GM12865 (cell line): ENCODE data around the gene GNAO1.

Experiments
- DNase-seq: peaks from one replicate; pipeline ENCODE4 v3.0.0; 2010; ENCODE audit warnings: low read depth
- H3K4me3 ChIP-seq: 2 replicates; pipeline ENCODE4 v1.5.1; 2011; ENCODE audit warnings: mild to moderate bottlenecking, low read depth, low read length, control low read depth
- TF ChIP-seq, protein P1 (sequence below): IDR thresholded peaks from 2 replicates; pipeline ENCODE4 v1.5.1; 2011; ENCODE audit warnings: low read length, control low read depth, low read depth, inconsistent platforms; ENCODE audit not compliant: insufficient read depth; ENCODE audit errors: missing control alignments

The GNAO1 gene

DNA sequence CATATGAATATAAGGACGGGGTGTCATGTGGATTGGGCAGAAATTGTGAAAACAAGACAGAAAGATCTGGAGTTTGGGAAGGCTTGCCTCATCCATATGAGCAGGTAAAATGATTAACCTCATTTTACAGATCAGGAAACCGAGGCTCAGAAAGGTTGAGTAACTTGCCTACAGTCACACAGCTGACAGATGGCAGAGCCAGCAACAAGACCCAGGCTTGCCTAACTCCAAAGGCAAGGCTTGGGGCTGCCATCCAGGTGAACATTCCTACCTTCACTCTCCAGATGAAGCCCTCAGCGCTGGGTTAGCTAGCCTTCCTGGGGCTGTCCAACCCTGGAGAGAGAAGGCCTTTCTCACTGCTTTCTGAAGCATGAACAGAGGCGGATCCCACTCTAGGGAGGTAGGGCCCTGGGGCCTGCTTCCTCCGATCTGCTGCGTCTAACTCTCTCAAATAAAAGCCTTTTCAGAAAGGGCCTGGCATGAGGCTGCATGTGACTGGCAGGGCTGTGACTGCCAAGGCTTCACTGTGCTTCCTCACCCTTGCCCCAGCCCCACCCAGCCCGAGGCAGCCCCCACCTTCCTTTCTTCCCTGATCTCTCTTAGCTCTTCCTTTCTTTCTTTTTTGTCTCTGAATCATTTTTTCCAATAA lies 107.8 kb downstream of the GNAO1 start:
- no peak overlapping the region for H3K4me3 ChIP-seq
- TF ChIP-seq, protein P1, sequence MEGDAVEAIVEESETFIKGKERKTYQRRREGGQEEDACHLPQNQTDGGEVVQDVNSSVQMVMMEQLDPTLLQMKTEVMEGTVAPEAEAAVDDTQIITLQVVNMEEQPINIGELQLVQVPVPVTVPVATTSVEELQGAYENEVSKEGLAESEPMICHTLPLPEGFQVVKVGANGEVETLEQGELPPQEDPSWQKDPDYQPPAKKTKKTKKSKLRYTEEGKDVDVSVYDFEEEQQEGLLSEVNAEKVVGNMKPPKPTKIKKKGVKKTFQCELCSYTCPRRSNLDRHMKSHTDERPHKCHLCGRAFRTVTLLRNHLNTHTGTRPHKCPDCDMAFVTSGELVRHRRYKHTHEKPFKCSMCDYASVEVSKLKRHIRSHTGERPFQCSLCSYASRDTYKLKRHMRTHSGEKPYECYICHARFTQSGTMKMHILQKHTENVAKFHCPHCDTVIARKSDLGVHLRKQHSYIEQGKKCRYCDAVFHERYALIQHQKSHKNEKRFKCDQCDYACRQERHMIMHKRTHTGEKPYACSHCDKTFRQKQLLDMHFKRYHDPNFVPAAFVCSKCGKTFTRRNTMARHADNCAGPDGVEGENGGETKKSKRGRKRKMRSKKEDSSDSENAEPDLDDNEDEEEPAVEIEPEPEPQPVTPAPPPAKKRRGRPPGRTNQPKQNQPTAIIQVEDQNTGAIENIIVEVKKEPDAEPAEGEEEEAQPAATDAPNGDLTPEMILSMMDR: no peak
- DNase-seq: no peak

- DNase-seq: no peak
- no peak overlapping the region for H3K4me3 ChIP-seq
- TF ChIP-seq, protein P1: no peak
Measured at GRCh38 chr16:56300242-56300623, 108.9 kb downstream of the GNAO1 start.

DNA sequence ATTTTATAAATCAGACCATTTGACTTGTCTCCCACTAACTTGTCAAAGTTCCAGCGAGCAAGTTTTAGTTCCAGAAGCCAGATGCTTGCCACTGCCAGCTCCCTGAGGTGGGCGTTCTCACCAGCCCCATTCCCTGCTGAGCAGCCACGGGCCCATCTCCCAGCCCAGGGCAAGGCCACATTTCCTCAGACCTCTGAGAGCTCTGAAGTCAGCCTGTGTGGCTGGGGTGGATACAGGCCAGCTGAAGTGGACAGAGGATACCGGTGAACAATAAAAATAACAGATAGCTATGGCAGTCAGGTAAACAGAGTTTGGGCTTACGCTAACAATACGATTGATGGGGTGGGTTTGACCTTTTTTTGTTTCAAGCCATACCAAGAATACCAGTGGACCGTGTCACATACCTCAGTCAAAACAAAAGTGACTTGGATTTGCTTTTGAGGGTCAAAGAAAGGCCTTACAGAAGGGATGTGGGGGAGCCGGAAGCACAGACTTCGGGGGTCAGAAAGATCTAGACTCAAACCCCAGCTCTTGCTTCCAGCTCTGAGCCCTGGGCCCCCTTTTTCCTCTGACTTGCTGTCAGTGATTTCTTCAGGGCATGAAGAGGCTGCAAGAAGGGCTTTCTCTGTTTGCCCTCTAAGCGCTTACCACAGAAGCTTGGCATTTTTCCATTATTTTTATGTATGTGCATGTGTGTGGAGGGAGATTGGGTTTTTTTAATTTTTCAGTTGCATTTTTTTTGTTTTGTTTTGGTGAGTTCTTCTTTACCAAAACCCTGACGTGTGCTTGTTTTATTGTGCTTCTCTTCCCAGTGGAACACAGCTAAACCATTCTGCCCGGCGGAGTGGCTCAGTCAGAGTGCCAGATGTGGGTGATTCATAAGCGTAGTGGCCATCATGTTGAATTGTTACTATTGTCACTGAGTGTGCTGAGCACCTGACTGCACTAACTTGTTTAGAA lies 109.9 kb downstream of the GNAO1 start:
- TF ChIP-seq, protein P1: no peak
- DNase-seq: no peak
- H3K4me3 ChIP-seq: no peak overlapping the region

DNA sequence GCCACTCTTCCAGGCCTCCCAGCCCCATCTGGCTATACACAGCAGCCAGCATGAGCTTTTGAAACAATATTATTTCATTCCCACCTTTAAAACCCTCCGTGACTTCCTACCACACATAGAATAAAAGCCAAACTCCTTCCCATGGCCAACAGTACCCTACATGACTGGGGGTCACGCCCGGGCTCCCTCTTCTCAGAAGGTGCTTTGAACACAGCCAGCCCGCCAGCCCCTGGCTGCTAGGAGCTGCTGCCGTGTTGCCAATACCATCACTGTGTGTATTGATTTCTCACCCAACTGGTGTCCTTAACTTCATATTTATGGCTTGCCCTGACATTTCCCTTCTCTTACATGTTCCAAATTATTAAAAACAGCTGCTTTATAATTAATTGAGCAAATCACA lies 111.2 kb downstream of the GNAO1 start:
- TF ChIP-seq, protein P1: no peak
- DNase-seq: no peak
- no peak overlapping the region for H3K4me3 ChIP-seq

DNA sequence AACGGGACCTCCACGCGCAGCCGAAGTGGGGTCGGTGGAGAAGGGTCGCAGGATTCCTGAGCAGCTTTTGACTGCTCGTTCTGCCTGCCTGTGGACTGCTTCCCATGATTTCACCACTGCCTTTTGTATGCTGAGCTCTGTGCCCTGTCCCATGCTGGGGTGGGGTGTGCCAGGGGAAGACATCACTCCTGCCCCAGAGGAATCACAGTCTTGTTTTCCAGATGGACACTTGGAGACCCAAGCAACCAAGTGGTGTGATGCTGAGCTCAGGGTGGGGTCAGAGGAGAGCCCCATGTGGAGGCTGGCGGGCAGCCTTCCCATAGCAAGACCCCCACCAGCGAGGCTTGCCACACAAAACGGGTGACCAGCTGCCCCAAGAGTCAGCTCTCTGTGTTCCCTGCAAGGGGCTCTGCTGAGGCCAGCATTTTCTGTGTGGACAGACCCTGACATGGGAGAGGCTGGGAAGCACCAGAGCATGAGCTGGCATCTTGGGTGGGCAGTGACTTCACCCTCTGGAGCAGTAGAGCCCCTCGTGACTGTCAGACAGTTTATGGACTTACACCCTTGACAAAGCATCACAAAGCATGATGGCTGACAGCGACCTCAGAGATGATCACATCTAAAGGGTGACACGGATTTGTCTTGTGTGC lies 111.9 kb downstream of the GNAO1 start:
- H3K4me3 ChIP-seq: no peak overlapping the region
- no peak for DNase-seq
- TF ChIP-seq, protein P1: no peak

DNA sequence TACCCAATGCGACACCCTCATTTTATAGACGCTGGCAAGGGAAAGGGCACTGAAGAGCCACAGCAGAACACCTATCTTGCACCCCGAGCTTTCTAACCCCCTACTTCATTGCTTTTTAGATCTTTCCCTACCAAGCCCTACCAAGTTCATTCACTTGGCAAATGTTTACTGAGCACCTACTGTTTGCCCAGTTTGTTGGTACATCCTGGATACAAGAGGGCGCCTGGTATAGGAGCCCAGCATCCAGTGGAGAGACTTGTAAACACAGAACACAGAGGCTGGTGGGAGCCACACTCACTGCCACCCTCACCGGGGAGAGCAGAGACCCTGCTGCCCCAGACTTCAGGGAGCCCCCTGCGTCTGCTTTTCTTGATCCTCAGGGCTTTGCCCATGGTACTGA lies 112.6 kb downstream of the GNAO1 start:
- TF ChIP-seq, protein P1: no peak
- no peak for DNase-seq
- no peak overlapping the region for H3K4me3 ChIP-seq
